Activated T-cell treated with anti-CD3 and anti-CD28 coated beads, Interleukin-2, amount 50 U/mL, for 72 hours (primary cell): ENCODE data around the gene USP9Y. TPM values are rescaled to one million over a fixed set of nuclear protein-coding genes. Genes with fewer than 3 reads are reported as not detected.
A peak's percentile ranks its signal among the peaks of the same experiment; 100 is the strongest.

Source experiments
- ATAC-seq, 2 donors: fragments of 150-1000 bp; cut with Tn5 transposase; replicated peaks in 1 of 2; 2 replicates each; pipeline ENCODE4 v1.10.0; 2021; ENCODE audit warnings: moderate library complexity in 2 of 2, mild to moderate bottlenecking in 1 of 2
- DNase-seq, 2 donors: peaks; one replicate each; pipeline ENCODE4 v3.0.0; 2021 to 2022; ENCODE audit warnings: mixed read lengths in 1 of 2
- H3K27ac Mint-ChIP-seq: one replicate; pipeline ENCODE4 v1.8.0; 2022; ENCODE audit warnings: mild to moderate bottlenecking, moderate library complexity, mixed read lengths
- H3K27me3 Mint-ChIP-seq: one replicate; pipeline ENCODE4 v1.8.0; 2022; ENCODE audit warnings: low read depth, mixed read lengths
- H3K36me3 Mint-ChIP-seq, 2 donors: one replicate each; pipeline ENCODE4 v1.8.0; 2022; ENCODE audit warnings: mixed read lengths in 2 of 2, mild to moderate bottlenecking in 1 of 2; ENCODE audit not compliant: insufficient read depth in 2 of 2
- H3K4me1 Mint-ChIP-seq: one replicate; pipeline ENCODE4 v1.8.0; 2022; ENCODE audit warnings: low read depth, mixed read lengths
- H3K4me3 Mint-ChIP-seq, 2 donors: one replicate each; pipeline ENCODE4 v1.8.0; 2022; ENCODE audit warnings: mild to moderate bottlenecking in 2 of 2, mixed read lengths in 2 of 2, moderate library complexity in 2 of 2
- H3K9me3 Mint-ChIP-seq, 2 donors: one replicate each; pipeline ENCODE4 v1.8.0; 2022; ENCODE audit warnings: mixed read lengths in 2 of 2
- total RNA-seq, 2 donors: library from RNA; stranded (reverse); gene quantifications; one replicate each; pipeline ENCODE4 v1.2.3, GENCODE V29; 2022

The USP9Y gene
- total RNA-seq, 2 donors from 2014 or later = 20.4 TPM; not detected in 1

GRCh38 chrY:12826791-12827190 is 125.8 kb downstream of the USP9Y start:
- Mint-ChIP-seq H3K4me1 (no peaks in the 10 kb centered on the region), H3K4me3 (no peak overlapping the region), H3K27ac (no peak overlapping the region), H3K36me3 (no peaks in the 10 kb centered on the region), H3K9me3 (no peaks in the 10 kb centered on the region), H3K27me3 (no peaks in the 10 kb centered on the region)
- no peak for DNase-seq
- ATAC-seq = no peak

GRCh38 chrY:12833284-12833683 is 132.3 kb downstream of the USP9Y start:
- Mint-ChIP-seq H3K36me3 (no peaks in the 10 kb centered on the region), H3K9me3 (no peaks in the 10 kb centered on the region), H3K4me1 (no peaks in the 10 kb centered on the region), H3K27ac (no peak overlapping the region), H3K27me3 (no peaks in the 10 kb centered on the region), H3K4me3 (no peak overlapping the region)
- ATAC-seq = peak in 1 of 2 donors; percentile 63
- DNase-seq = no peak

GRCh38 chrY:12837550-12837949 is 136.5 kb downstream of the USP9Y start:
- Mint-ChIP-seq H3K27ac (no peak overlapping the region), H3K27me3 (no peaks in the 10 kb centered on the region), H3K36me3 (no peaks in the 10 kb centered on the region), H3K9me3 (no peaks in the 10 kb centered on the region), H3K4me1 (no peaks in the 10 kb centered on the region), H3K4me3 (no peak overlapping the region)
- DNase-seq (no peak), ATAC-seq (no peak)

- H3K27me3 Mint-ChIP-seq = no peaks in the 10 kb centered on the region
- no peaks in the 10 kb centered on the region for H3K36me3 Mint-ChIP-seq
- no peak overlapping the region for H3K4me3 Mint-ChIP-seq
- H3K27ac Mint-ChIP-seq = no peak overlapping the region
- ATAC-seq (no peak), DNase-seq (no peak)
- H3K4me1 Mint-ChIP-seq = no peaks in the 10 kb centered on the region
- H3K9me3 Mint-ChIP-seq = no peaks in the 10 kb centered on the region
These were observed 140.3 kb downstream of the USP9Y start for GRCh38 chrY:12841368-12841767.

- ATAC-seq (no peak), DNase-seq (no peak)
- H3K36me3 Mint-ChIP-seq = peaks cover 0 to 4% of the 10 kb centered on the region in 2 donors
- H3K27ac Mint-ChIP-seq = no peak overlapping the region
- H3K9me3 Mint-ChIP-seq = no peaks in the 10 kb centered on the region
- H3K27me3 Mint-ChIP-seq = no peaks in the 10 kb centered on the region
- no peak overlapping the region for H3K4me3 Mint-ChIP-seq
- H3K4me1 Mint-ChIP-seq = no peaks in the 10 kb centered on the region
These were observed 145.8 kb downstream of the USP9Y start for GRCh38 chrY:12846793-12847192.

- H3K36me3 Mint-ChIP-seq = peaks cover 0 to 2% of the 10 kb centered on the region in 2 donors
- H3K4me3 Mint-ChIP-seq = no peak overlapping the region
- ATAC-seq = no peak
- no peak overlapping the region for H3K27ac Mint-ChIP-seq
- H3K4me1 Mint-ChIP-seq = no peaks in the 10 kb centered on the region
- no peaks in the 10 kb centered on the region for H3K27me3 Mint-ChIP-seq
- no peak for DNase-seq
- H3K9me3 Mint-ChIP-seq = no peaks in the 10 kb centered on the region
These were observed 154.8 kb downstream of the USP9Y start for GRCh38 chrY:12855791-12856275.

- no peaks in the 10 kb centered on the region for H3K9me3 Mint-ChIP-seq
- no peaks in the 10 kb centered on the region for H3K27me3 Mint-ChIP-seq
- H3K4me3 Mint-ChIP-seq = no peak overlapping the region
- no peaks in the 10 kb centered on the region for H3K36me3 Mint-ChIP-seq
- DNase-seq = no peak
- H3K27ac Mint-ChIP-seq = no peak overlapping the region
- H3K4me1 Mint-ChIP-seq = no peaks in the 10 kb centered on the region
- no peak for ATAC-seq
These were observed 166.9 kb downstream of the USP9Y start for GRCh38 chrY:12867960-12868359.

- no peak for ATAC-seq
- no peak for DNase-seq
These were observed 195.9 kb downstream of the USP9Y start for GRCh38 chrY:12896973-12897372.

GRCh38 chrY:12898604-12899003 is 197.6 kb downstream of the USP9Y start:
- H3K27me3 Mint-ChIP-seq = no peaks in the 10 kb centered on the region
- no peaks in the 10 kb centered on the region for H3K9me3 Mint-ChIP-seq
- H3K36me3 Mint-ChIP-seq = no peaks in the 10 kb centered on the region
- no peaks in the 10 kb centered on the region for H3K4me1 Mint-ChIP-seq
- no peak overlapping the region for H3K4me3 Mint-ChIP-seq
- ATAC-seq (no peak), DNase-seq (no peak)
- H3K27ac Mint-ChIP-seq = no peak overlapping the region

More at GRCh38 chrY:12896973-12897372, 195.9 kb downstream of the USP9Y start:
- H3K36me3 Mint-ChIP-seq = no peaks in the 10 kb centered on the region
- no peaks in the 10 kb centered on the region for H3K9me3 Mint-ChIP-seq
- H3K27me3 Mint-ChIP-seq = no peaks in the 10 kb centered on the region
- no peak overlapping the region for H3K27ac Mint-ChIP-seq
- no peak overlapping the region for H3K4me3 Mint-ChIP-seq
- H3K4me1 Mint-ChIP-seq = no peaks in the 10 kb centered on the region

- DNase-seq (peak in 1 of 2 donors; percentile 85), ATAC-seq (peak in 1 of 2 donors; percentile 93)
- Mint-ChIP-seq H3K27me3 (no peaks in the 10 kb centered on the region), H3K9me3 (no peaks in the 10 kb centered on the region), H3K36me3 (peaks cover 0 to 9% of the 10 kb centered on the region in 2 donors), H3K27ac (peak within 1 kb of the TSS; percentile 99), H3K4me3 (peak within 1 kb of the TSS in 1 of 2 donors; percentile 95), H3K4me1 (no peaks in the 10 kb centered on the region)
These were observed 203.8 kb downstream of the USP9Y start, which contains the start of gene DDX3Y for GRCh38 chrY:12904618-12905516. Gene DDX3Y (plus strand): TSS chrY:12904868. CDS start chrY:12904937, 69 bp downstream.

GRCh38 chrY:12905517-12905872 is 204.5 kb downstream of the USP9Y start:
- Mint-ChIP-seq H3K27ac (peak overlapping the region; percentile 99), H3K9me3 (no peaks in the 10 kb centered on the region), H3K27me3 (no peaks in the 10 kb centered on the region), H3K36me3 (peaks cover 0 to 9% of the 10 kb centered on the region in 2 donors), H3K4me3 (peak overlapping the region in 1 of 2 donors; percentile 95), H3K4me1 (no peaks in the 10 kb centered on the region)
- ATAC-seq (peak in 1 of 2 donors; percentile 66), DNase-seq (peak in 1 of 2 donors; percentile 69)

GRCh38 chrY:12905895-12906294 is 204.9 kb downstream of the USP9Y start:
- H3K4me3 Mint-ChIP-seq = peak overlapping the region in 1 of 2 donors; percentile 95
- ATAC-seq (no peak), DNase-seq (no peak)
- H3K27me3 Mint-ChIP-seq = no peaks in the 10 kb centered on the region
- peaks cover 0 to 9% of the 10 kb centered on the region in 2 donors for H3K36me3 Mint-ChIP-seq
- no peaks in the 10 kb centered on the region for H3K4me1 Mint-ChIP-seq
- no peaks in the 10 kb centered on the region for H3K9me3 Mint-ChIP-seq
- peak overlapping the region; percentile 99 for H3K27ac Mint-ChIP-seq
